HS-27A (cell line): ENCODE measurements around the gene CCNF.

Experiments used
- DNase-seq: peaks from one replicate; pipeline ENCODE4 v3.0.0-alpha.2; 2012; ENCODE audit warnings: low read depth, missing footprints

The CCNF gene

GRCh38 chr16:2485811-2486507 lies 56.7 kb downstream of the CCNF start:
- DNase-seq: no peak

DNA sequence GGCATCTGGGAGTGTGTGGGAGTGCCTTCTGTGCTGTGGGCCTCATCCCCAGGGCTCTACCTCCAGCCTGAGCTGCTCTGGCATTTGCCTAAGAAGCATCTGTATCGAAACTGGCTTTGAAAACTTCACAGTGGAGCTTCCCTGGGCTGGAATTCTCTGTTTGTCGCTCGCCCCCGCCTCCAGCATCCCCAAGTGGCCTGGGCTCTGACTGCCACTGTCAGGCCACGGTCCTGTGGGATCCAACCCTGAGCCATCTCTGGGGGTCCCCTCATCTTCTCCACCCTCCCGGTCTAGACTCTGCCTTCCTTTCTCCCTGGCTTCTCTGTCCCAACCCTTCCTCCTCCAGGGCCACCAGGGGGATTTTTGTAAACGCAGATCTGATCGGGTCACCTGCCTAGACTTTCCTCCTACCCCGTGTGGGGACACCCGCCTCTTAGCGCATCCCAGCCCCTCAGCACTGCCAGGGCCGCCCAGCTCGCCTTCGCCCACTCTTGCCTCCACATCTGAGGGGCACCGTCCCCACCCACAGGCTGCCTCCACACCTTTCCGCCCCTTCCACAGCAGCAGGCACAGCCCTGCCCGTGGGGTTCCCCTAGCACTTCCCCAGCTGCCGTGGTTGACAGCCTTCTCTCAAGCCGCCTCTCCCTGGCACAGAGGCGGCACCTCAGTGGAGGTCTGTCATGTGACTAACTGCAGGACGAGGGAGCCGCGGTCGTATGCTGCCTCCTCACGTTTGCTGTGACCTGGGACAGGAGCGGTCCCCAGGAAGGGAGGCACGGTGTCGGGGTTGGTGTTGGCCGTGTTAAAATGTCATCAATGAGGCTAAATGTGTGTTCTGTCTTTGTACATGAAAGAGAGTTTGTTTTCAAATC lies 57.6 kb downstream of the CCNF start:
- DNase-seq: no peak

- no peak for DNase-seq
Measured at GRCh38 chr16:2487517-2487842, 58.2 kb downstream of the CCNF start.

DNA sequence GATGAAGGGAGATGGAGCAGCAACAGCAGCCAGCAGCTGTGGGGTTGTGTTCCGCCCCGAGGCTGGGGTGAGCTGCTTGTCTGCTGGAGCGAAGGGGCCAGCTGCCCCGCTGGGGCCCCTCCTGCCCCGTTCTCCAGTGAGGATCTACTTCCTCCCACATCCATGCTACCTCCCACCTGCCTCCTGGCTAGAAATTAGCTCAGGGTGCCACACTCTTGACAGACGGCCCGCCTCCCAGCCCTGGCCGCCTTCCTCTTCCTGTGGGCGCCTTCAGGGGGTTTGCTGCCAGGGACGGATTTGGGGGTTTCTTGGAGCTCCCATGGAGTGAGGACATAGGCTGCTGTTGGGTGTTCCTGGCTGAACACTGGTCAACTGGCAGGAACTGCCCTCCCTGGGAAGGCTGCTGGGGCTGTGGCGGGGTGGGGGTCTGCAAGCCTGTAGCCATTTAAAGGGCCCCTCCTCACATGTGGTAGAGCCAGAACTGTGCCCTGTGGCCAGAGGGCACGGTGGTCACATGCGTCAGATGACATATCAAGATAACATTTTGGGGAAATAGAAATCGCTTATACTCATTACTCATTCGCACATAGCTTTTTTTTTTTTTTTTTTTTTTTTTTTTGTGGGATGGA lies 58.8 kb downstream of the CCNF start:
- no peak for DNase-seq

- no peak for DNase-seq
Measured at GRCh38 chr16:2489581-2489980, 60.3 kb downstream of the CCNF start.

GRCh38 chr16:2490190-2491105 lies 61.2 kb downstream of the CCNF start:
- no peak for DNase-seq

- DNase-seq: no peak
Measured at GRCh38 chr16:2492292-2492691, 63.0 kb downstream of the CCNF start.

GRCh38 chr16:2493605-2494004 lies 64.4 kb downstream of the CCNF start:
- no peak for DNase-seq

DNA sequence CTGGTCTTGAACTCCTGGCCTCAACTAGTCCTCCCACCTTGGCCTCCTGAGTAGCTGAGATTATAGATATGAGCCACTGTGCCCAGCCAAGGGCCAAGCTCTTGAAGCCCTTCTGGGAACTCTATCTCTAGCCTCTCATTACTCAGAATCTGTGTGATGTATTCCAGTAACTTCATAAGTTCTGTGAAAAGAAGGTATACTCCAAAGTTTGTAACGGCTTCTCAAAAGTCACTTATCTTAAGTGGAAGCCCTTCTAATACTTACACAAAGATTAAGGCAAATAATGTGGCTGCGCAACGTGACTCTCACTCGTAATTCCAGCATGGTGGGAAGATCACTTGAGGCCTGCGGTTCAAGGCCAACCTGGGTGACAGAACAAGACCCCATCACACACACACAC lies 65.4 kb downstream of the CCNF start:
- DNase-seq: no peak

DNA sequence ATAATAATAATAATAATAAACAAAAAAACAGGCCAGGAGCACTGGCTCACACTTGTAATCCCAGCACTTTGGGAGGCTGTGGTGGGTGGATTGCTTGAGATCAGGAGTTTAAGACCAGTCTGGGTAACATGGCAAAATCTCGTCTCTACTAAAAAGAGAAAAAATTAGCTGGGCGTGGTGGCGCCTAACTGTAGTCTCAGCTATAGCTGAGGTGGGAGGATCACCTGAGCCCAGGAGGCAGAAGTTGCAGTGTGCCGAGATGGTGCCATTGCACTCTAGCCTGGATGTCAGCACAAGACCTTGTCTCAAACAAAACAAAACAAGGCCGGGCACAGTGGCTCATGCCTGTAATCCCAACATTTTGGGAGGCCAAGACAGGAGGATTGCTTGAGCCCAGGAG lies 65.8 kb downstream of the CCNF start:
- no peak for DNase-seq

GRCh38 chr16:2496223-2497115 lies 67.2 kb downstream of the CCNF start:
- no peak for DNase-seq

- no peak for DNase-seq
Measured at GRCh38 chr16:2497116-2497630, 67.9 kb downstream of the CCNF start.

- no peak for DNase-seq
Measured at GRCh38 chr16:2497695-2498484, 68.6 kb downstream of the CCNF start.

DNA sequence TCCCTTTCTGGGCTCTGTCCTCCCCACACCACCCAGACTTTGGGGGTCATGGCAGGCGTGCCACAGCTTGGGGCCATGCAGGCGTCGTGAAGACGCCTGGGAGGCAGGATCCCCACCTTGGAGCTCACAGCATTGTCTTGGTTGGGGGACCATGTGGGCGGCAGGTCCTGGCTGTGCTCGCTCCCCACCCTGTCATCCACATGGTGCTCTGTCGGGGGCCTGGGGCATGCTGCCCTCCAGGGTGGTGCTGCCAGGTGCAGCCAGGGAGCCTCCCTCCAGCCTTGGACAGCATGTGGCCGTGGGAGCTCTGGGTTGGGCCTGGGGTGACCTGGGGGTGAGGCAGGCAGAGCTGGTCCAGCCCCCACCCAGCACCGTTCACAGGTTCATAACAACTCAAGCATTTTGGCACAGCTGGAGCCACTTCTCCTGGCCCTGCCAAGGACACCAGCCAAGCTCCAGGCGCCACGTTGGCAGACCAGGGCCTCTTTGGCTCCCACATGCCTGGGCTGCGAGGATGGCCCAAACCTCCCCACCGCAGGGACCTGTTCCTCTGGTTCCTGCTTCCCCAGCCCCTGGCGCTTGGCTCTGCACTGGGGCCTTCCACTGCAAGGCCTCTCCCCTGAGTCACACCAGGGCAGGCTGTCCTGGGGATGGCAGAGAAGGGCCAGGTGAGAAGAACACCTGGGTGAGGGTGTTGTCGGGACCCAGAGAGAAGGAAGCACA lies 69.4 kb downstream of the CCNF start:
- no peak for DNase-seq

DNA sequence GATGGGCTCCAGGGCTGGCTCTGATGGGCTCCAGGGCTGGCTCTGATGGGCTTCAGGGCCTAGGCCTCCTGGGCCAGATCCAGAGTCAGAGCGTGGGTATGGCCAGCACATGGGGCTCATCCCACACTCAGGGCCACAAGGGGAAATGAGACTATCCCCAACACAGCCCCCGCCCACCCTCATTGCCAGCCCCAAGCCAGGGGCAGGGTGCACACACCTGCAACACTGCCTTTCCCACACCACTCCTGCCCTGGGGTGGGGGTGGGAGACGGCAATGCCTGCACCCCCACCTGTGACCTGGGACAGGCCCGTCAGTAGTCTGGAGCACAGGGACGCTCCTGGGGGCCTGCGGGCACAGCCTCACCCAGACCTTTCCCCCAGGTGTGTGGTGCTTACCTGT lies 70.2 kb downstream of the CCNF start:
- no peak for DNase-seq

GRCh38 chr16:2499890-2500429 lies 70.7 kb downstream of the CCNF start:
- no peak for DNase-seq

DNA sequence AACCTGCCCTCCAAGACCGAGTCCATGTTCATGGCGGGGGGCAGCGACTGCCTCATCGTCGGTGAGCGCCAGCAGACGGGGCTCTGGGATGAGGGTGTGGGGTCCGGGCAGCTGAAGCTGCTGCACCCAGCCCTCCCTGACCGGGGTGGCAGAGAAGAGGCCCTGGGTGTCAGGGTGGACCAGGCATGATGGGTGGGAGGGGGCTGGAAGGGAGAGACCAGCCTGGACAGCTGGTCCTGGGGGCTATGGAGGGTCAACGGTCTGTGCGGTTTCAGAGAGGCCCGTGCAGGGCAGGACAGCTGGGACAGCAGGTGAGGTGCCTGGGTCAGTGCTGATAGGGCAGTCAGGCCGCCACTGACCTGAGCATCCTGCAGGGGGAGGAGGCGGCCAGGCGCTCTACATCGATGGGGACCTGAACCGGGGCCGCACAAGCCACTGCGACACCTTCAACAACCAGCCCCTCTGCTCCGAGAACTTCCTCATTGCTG lies 71.2 kb downstream of the CCNF start:
- no peak for DNase-seq

- DNase-seq: peak; percentile 19
Measured at GRCh38 chr16:2500918-2501750, 71.9 kb downstream of the CCNF start.
